IMR-90 (cell line): ENCODE measurements around the gene GAS7. TPM values are rescaled to one million over a fixed set of nuclear protein-coding genes. Genes with fewer than 3 reads are reported as not detected.

Experiments
- ATAC-seq: fragments of 200-7000 bp; cut with Tn5 transposase; 2 replicates; pipeline ENCODE4 v1.9.1; 2020; ENCODE audit warnings: low read depth, mild to moderate bottlenecking, moderate library complexity
- BruUV-seq: library from RNA; stranded (reverse); fragments of 400-500 nt; replicated peaks from 2 replicates; lab custom pipeline; 2021; lab: Mats Ljungman, UMichigan
- CTCF ChIA-PET: fragments of 300-600 bp; formaldehyde crosslinking; extraction: SDS; loops from one replicate; lab custom pipeline; 2021; ENCODE audit warnings: antibody characterized with exemption; lab: Yijun Ruan, JAX
- POLR2A ChIA-PET: fragments of 300-600 bp; sonication (Branson Sonifier 250); formaldehyde crosslinking; loops from one replicate; lab custom pipeline; 2022; ENCODE audit warnings: antibody characterized with exemption; ENCODE audit not compliant: unreplicated experiment; lab: Charles Lee
- DNase-seq: peaks from one replicate; pipeline ENCODE4 v3.0.0; 2013
- H2AFZ ChIP-seq: replicated peaks from 2 replicates; pipeline ENCODE3; 2013; ENCODE audit warnings: low read length, mild to moderate bottlenecking; ENCODE audit not compliant: poor library complexity
- H2AK5ac ChIP-seq: 2 replicates; pipeline ENCODE4 v1.6.1; 2013; ENCODE audit warnings: low read depth, low read length, inconsistent platforms
- H2AK9ac ChIP-seq: replicated peaks from 2 replicates; pipeline ENCODE3; 2013; ENCODE audit warnings: mild to moderate bottlenecking, low read depth, low read length, moderate library complexity; ENCODE audit not compliant: poor library complexity
- H2BK120ac ChIP-seq: 2 replicates; pipeline ENCODE4 v1.6.1; 2013; ENCODE audit warnings: low read depth, low read length, inconsistent platforms
- H2BK15ac ChIP-seq: 3 replicates; pipeline ENCODE4 v1.6.1; 2013; ENCODE audit warnings: low read depth, low read length, inconsistent platforms
- H2BK20ac ChIP-seq: 2 replicates; pipeline ENCODE4 v1.6.1; 2013; ENCODE audit warnings: low read depth, mild to moderate bottlenecking, inconsistent platforms, low read length, moderate library complexity
- H2BK5ac ChIP-seq: 2 replicates; pipeline ENCODE4 v1.6.1; 2013; ENCODE audit warnings: mild to moderate bottlenecking, low read depth, low read length, inconsistent platforms; ENCODE audit not compliant: poor library complexity, severe bottlenecking
- H3K14ac ChIP-seq: replicated peaks from 2 replicates; pipeline ENCODE4 v1.6.1; 2013; ENCODE audit warnings: low read depth, low read length, inconsistent platforms
- H3K18ac ChIP-seq: 2 replicates; pipeline ENCODE4 v1.6.1; 2013; ENCODE audit warnings: low read depth, low read length, control low read depth
- H3K23ac ChIP-seq: 2 replicates; pipeline ENCODE4 v1.6.1; 2013; ENCODE audit warnings: low read depth, low read length, inconsistent platforms
- H3K27ac ChIP-seq: 2 replicates; pipeline ENCODE4 v1.5.1; 2013; ENCODE audit warnings: mild to moderate bottlenecking, control low read depth, low read length; ENCODE audit not compliant: insufficient read depth
- H3K27me3 ChIP-seq: 2 replicates; pipeline ENCODE4 v1.6.1; 2013; ENCODE audit warnings: low read length; ENCODE audit not compliant: control insufficient read depth, insufficient read depth
- H3K36me3 ChIP-seq: 2 replicates; pipeline ENCODE4 v1.6.1; 2013; ENCODE audit warnings: low read length, mixed read lengths; ENCODE audit not compliant: control insufficient read depth, insufficient read depth
- H3K4ac ChIP-seq: 2 replicates; pipeline ENCODE4 v1.6.1; 2013; ENCODE audit warnings: low read depth, low read length, inconsistent platforms
- H3K4me1 ChIP-seq: 2 replicates; pipeline ENCODE4 v1.6.1; 2013; ENCODE audit warnings: low read length, mixed read lengths; ENCODE audit not compliant: control insufficient read depth, insufficient read depth
- H3K4me2 ChIP-seq: 2 replicates; pipeline ENCODE4 v1.6.1; 2013; ENCODE audit warnings: low read depth, mild to moderate bottlenecking, control low read depth, low read length, moderate library complexity
- H3K4me3 ChIP-seq: 2 replicates; pipeline ENCODE4 v1.5.1; 2013; ENCODE audit warnings: low read depth, mild to moderate bottlenecking, control low read depth, low read length, moderate library complexity; ENCODE audit not compliant: insufficient read depth
- H3K56ac ChIP-seq: 2 replicates; pipeline ENCODE4 v1.6.1; 2013; ENCODE audit warnings: low read length, inconsistent platforms; ENCODE audit not compliant: insufficient read depth; ENCODE audit errors: extremely low read depth
- H3K79me1 ChIP-seq, 2 experiments: 2 replicates each; pipeline ENCODE4 v1.6.1; 2013; ENCODE audit warnings: low read length in 2 of 2, inconsistent platforms in 1 of 2, low read depth in 1 of 2
- H3K9ac ChIP-seq: 2 replicates; pipeline ENCODE4 v1.6.1; 2013; ENCODE audit warnings: low read depth, low read length, control low read depth
- H3K9me1 ChIP-seq: 2 replicates; pipeline ENCODE4 v1.6.1; 2013; ENCODE audit warnings: low read length, inconsistent platforms; ENCODE audit not compliant: insufficient read depth
- H3K9me3 ChIP-seq: 2 replicates; pipeline ENCODE4 v1.6.1; 2013; ENCODE audit warnings: low read length; ENCODE audit not compliant: control insufficient read depth, insufficient read depth
- H4K20me1 ChIP-seq: 2 replicates; pipeline ENCODE4 v1.6.1; 2013; ENCODE audit warnings: low read length, inconsistent platforms; ENCODE audit not compliant: insufficient read depth
- H4K5ac ChIP-seq: 2 replicates; pipeline ENCODE4 v1.6.1; 2013; ENCODE audit warnings: mild to moderate bottlenecking, low read depth, low read length, control low read depth
- H4K8ac ChIP-seq, 2 experiments: 2 replicates each; pipeline ENCODE4 v1.6.1; 2013; ENCODE audit warnings: low read depth in 2 of 2, low read length in 2 of 2, control low read depth in 1 of 2, inconsistent platforms in 1 of 2
- H4K91ac ChIP-seq: 2 replicates; pipeline ENCODE4 v1.6.1; 2013; ENCODE audit warnings: low read depth, low read length, inconsistent platforms; ENCODE audit not compliant: insufficient read depth
- CEBPB ChIP-seq: IDR thresholded peaks from 2 replicates; pipeline ENCODE4 v1.6.1; 2012; ENCODE audit warnings: low read depth, low read length, improper control_type of control experiment
- NFE2L2 ChIP-seq: fragments of 150-350 bp; IDR thresholded peaks from 2 replicates; pipeline ENCODE4 v1.6.1; 2016; ENCODE audit warnings: low read depth, mild to moderate bottlenecking, low read length
- WGBS, 2 experiments: methylation state at CpG; one replicate each; pipeline versions ENCODE4 v1.1.5 to v1.1.7; 2013; ENCODE audit warnings: missing lambda C conversion rate in 2 of 2; ENCODE audit not compliant: insufficient read length in 1 of 2; ENCODE audit errors: extremely low coverage in 2 of 2; 5-methylcytosine and 5-hydroxymethylcytosine counted together
- dilution Hi-C: fragments of 300-500 bp; cut with HindIII; formaldehyde crosslinking; loops from one replicate; pipeline ENCODE4 v1.14.3; 2018; ENCODE audit warnings: low sequenced_read_pairs; ENCODE audit not compliant: unreplicated experiment
- in situ Hi-C: fragments of 300-500 bp; cut with MboI; formaldehyde crosslinking; loops from 3 replicates; pipeline ENCODE4 v1.14.3; 2019; ENCODE audit warnings: low sequenced_read_pairs, inconsistent platforms, mixed read lengths
- intact Hi-C: fragments of 100-400 bp; cut with micrococcal nuclease; formaldehyde crosslinking; loops from 2 replicates; pipeline ENCODE4 v1.10.0; 2022
- polyA plus RNA-seq, 3 experiments: library from polyadenylated mRNA; depleted of rRNA; stranded (reverse); fragments of >200 nt; gene quantifications; 2 replicates each; pipeline ENCODE4 v1.2.3, GENCODE V29; 2012; ENCODE audit warnings: low replicate concordance in 1 of 3
- total RNA-seq: library from RNA; depleted of rRNA; stranded (reverse); fragments of >200 nt; gene quantifications from 2 replicates; pipeline ENCODE4 v1.2.3, GENCODE V29; 2012
- TF ChIP-seq, protein P1 (sequence below): fragments of 150-350 bp; IDR thresholded peaks from 2 replicates; pipeline ENCODE4 v1.6.1; 2016; ENCODE audit warnings: low read depth, mild to moderate bottlenecking, low read length, moderate library complexity, borderline replicate concordance

Gene GAS7
- total and polyA plus RNA-seq, 2 of the 4 experiments (the other 2 are of a cell fraction): 4.6 to 5.0 TPM

DNA sequence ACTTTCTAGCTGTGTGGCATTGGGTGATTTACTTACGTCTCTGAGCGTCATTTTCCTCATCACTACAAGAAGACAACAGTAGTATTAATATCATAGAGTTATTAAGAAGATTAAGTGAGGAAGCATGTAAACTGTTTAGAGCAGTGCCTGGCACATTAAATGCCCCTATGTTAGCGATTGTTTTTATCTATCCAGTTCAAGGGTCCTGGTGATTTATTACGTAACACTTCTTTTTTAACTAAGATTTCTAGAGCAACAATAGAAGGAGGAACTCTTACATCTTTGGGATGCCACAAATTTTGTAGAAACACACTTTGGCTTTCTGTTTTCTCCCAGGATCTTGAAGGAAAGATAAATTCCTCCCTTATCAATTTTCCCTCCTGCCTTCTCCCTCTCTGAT is 3.3 kb upstream of the GAS7 start:
- Histone ChIP-seq H3K36me3 (no peaks in the 10 kb centered on the region), H3K27me3 (peaks cover 4% of the 10 kb centered on the region), H4K8ac (no peak overlapping the region), H4K5ac (no peak overlapping the region), H2BK120ac (no peak overlapping the region), H3K9me1 (no peaks in the 10 kb centered on the region; the same call in 1 of the 2 replicates), H3K4me2 (no peak overlapping the region), H2BK5ac (no peak overlapping the region), H4K91ac (no peak overlapping the region), H3K27ac (no peak overlapping the region), H3K9me3 (peaks cover 6% of the 10 kb centered on the region), H3K18ac (no peak overlapping the region), H3K23ac (no peak overlapping the region), H3K56ac (no peak overlapping the region), H3K9ac (no peak overlapping the region), H2AFZ (no peak overlapping the region), H2AK5ac (no peak overlapping the region), H2AK9ac (no peak overlapping the region), H2BK15ac (no peak overlapping the region), H3K14ac (no peak overlapping the region), H2BK20ac (no peak overlapping the region), H3K4me3 (no peak overlapping the region), H4K20me1 (no peaks in the 10 kb centered on the region), H3K79me1 (no peaks in the 10 kb centered on the region), H3K4me1 (peaks cover 4% of the 10 kb centered on the region; the same call in 1 of the 2 replicates), H3K4ac (no peak overlapping the region)
- in situ Hi-C loops (no loop called here), dilution Hi-C loops (no loop called here), intact Hi-C loops (no loop called here)
- no CpG with 5 or more reads among the region's 4 CpGs for WGBS, 2 experiments
- ATAC-seq: no peak
- no peak for DNase-seq
- no TSS peak for BruUV-seq
- TF ChIP-seq CEBPB: peak; percentile 72
- TF ChIP-seq NFE2L2: no peak
- TF ChIP-seq, protein P1, sequence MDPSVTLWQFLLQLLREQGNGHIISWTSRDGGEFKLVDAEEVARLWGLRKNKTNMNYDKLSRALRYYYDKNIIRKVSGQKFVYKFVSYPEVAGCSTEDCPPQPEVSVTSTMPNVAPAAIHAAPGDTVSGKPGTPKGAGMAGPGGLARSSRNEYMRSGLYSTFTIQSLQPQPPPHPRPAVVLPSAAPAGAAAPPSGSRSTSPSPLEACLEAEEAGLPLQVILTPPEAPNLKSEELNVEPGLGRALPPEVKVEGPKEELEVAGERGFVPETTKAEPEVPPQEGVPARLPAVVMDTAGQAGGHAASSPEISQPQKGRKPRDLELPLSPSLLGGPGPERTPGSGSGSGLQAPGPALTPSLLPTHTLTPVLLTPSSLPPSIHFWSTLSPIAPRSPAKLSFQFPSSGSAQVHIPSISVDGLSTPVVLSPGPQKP: no peak
- POLR2A ChIA-PET: no interaction called here
- CTCF ChIA-PET: no interaction called here
